GM12892 (cell line): ENCODE results near the gene CCDC71.

Experiments used
- POLR2A ChIP-seq: IDR thresholded peaks from 2 replicates; pipeline ENCODE4 v1.6.1; 2011; ENCODE audit warnings: low read depth, low read length, control low read depth
- POLR2AphosphoS5 ChIP-seq: IDR thresholded peaks from 2 replicates; pipeline ENCODE4 v1.6.1; 2011; ENCODE audit warnings: low read depth, low read length, control low read depth
- TAF1 ChIP-seq: IDR thresholded peaks from 2 replicates; pipeline ENCODE4 v1.6.1; 2011; ENCODE audit warnings: low read depth, mild to moderate bottlenecking, control low read depth, low read length, borderline replicate concordance

- TF ChIP-seq POLR2A (no peak), POLR2AphosphoS5 (no peak), TAF1 (no peak)
Observed at GRCh38 chr3:49122886-49123545, 43.1 kb downstream of the CCDC71 start.
